ENCODE results near the gene ERCC1.

Gene ERCC1

GRCh38 chr19:45455707-45456499 is 32.2 kb upstream of the ERCC1 start:
- Histone ChIP-seq H3K4me3 (ENCODE audit: low read length) (peak overlapping the region; percentile 33), H3K27ac (ENCODE audit: low read depth, low read length) (peak overlapping the region; percentile 89), H3K4me1 (ENCODE audit: insufficient read depth, low read length) (peaks cover 6% of the 10 kb centered on the region; the same call in 1 of the 2 replicates), H3K36me3 (ENCODE audit: insufficient read depth, low read length) (no peaks in the 10 kb centered on the region), H3K27me3 (ENCODE audit: insufficient read depth, low read length) (peaks cover 13% of the 10 kb centered on the region), H3K9ac (ENCODE audit: low read depth, low read length) (peak overlapping the region; percentile 81), H3K9me3 (ENCODE audit: insufficient read depth, low read depth, low read length) (no peaks in the 10 kb centered on the region)
- WGBS, result 34% methylated on average over 27 of the region's 27 CpGs

- H3K27me3 ChIP-seq (ENCODE audit: insufficient read depth, low read length), result peaks cover 21% of the 10 kb centered on the region
- no peak overlapping the region for H3K9ac ChIP-seq (ENCODE audit: low read depth, low read length)
- no peaks in the 10 kb centered on the region for H3K9me3 ChIP-seq (ENCODE audit: insufficient read depth, low read depth, low read length)
- peaks cover 6% of the 10 kb centered on the region; the same call in 1 of the 2 replicates for H3K4me1 ChIP-seq (ENCODE audit: insufficient read depth, low read length)
- no peaks in the 10 kb centered on the region for H3K36me3 ChIP-seq (ENCODE audit: insufficient read depth, low read length)
- H3K27ac ChIP-seq (ENCODE audit: low read depth, low read length), result no peak overlapping the region
- no peak overlapping the region for H3K4me3 ChIP-seq (ENCODE audit: low read length)
- 87% methylated on average over 11 of the region's 12 CpGs for WGBS
Observed at GRCh38 chr19:45451850-45452387, 28.2 kb upstream of the ERCC1 start.

GRCh38 chr19:45451131-45451849 is 27.6 kb upstream of the ERCC1 start:
- Histone ChIP-seq H3K9me3 (ENCODE audit: insufficient read depth, low read depth, low read length) (no peaks in the 10 kb centered on the region), H3K36me3 (ENCODE audit: insufficient read depth, low read length) (no peaks in the 10 kb centered on the region), H3K4me1 (ENCODE audit: insufficient read depth, low read length) (peaks cover 5% of the 10 kb centered on the region; the same call in 1 of the 2 replicates), H3K9ac (ENCODE audit: low read depth, low read length) (peak overlapping the region; percentile 80), H3K4me3 (ENCODE audit: low read length) (peak overlapping the region; percentile 62), H3K27me3 (ENCODE audit: insufficient read depth, low read length) (peaks cover 21% of the 10 kb centered on the region), H3K27ac (ENCODE audit: low read depth, low read length) (no peak overlapping the region)
- 28% methylated on average over 28 of the region's 28 CpGs for WGBS

GRCh38 chr19:45450012-45450333 is 26.3 kb upstream of the ERCC1 start:
- no peak overlapping the region for H3K27ac ChIP-seq (ENCODE audit: low read depth, low read length)
- 75% methylated on average over 4 of the region's 5 CpGs for WGBS
- peak overlapping the region; percentile 76 for H3K9ac ChIP-seq (ENCODE audit: low read depth, low read length)
- H3K9me3 ChIP-seq (ENCODE audit: insufficient read depth, low read depth, low read length), result no peaks in the 10 kb centered on the region
- H3K4me3 ChIP-seq (ENCODE audit: low read length), result peak overlapping the region; percentile 62
- H3K36me3 ChIP-seq (ENCODE audit: insufficient read depth, low read length), result no peaks in the 10 kb centered on the region
- H3K27me3 ChIP-seq (ENCODE audit: insufficient read depth, low read length), result peaks cover 21% of the 10 kb centered on the region
- no peaks in the 10 kb centered on the region for H3K4me1 ChIP-seq (ENCODE audit: insufficient read depth, low read length)

GRCh38 chr19:45448887-45449299 is 25.2 kb upstream of the ERCC1 start:
- WGBS, result 85% methylated on average over 7 of the region's 7 CpGs
- Histone ChIP-seq H3K27me3 (ENCODE audit: insufficient read depth, low read length) (peaks cover 21% of the 10 kb centered on the region), H3K27ac (ENCODE audit: low read depth, low read length) (no peak overlapping the region), H3K4me1 (ENCODE audit: insufficient read depth, low read length) (0 out of 2 replicates have a peak, but pooled peaks cover 3% of the 10 kb centered on the region), H3K9me3 (ENCODE audit: insufficient read depth, low read depth, low read length) (no peaks in the 10 kb centered on the region), H3K36me3 (ENCODE audit: insufficient read depth, low read length) (no peaks in the 10 kb centered on the region), H3K4me3 (ENCODE audit: low read length) (no peak overlapping the region), H3K9ac (ENCODE audit: low read depth, low read length) (no peak overlapping the region)

GRCh38 chr19:45448425-45448756 is 24.7 kb upstream of the ERCC1 start:
- H3K36me3 ChIP-seq (ENCODE audit: insufficient read depth, low read length), result no peaks in the 10 kb centered on the region
- no peak overlapping the region for H3K9ac ChIP-seq (ENCODE audit: low read depth, low read length)
- H3K27ac ChIP-seq (ENCODE audit: low read depth, low read length), result no peak overlapping the region
- 0 out of 2 replicates have a peak, but pooled peaks cover 3% of the 10 kb centered on the region for H3K4me1 ChIP-seq (ENCODE audit: insufficient read depth, low read length)
- no peaks in the 10 kb centered on the region for H3K9me3 ChIP-seq (ENCODE audit: insufficient read depth, low read depth, low read length)
- no peak overlapping the region for H3K4me3 ChIP-seq (ENCODE audit: low read length)
- 86% methylated on average over 3 of the region's 3 CpGs for WGBS
- H3K27me3 ChIP-seq (ENCODE audit: insufficient read depth, low read length), result peaks cover 21% of the 10 kb centered on the region

- 95% methylated on average over 7 of the region's 7 CpGs for WGBS
- no peak overlapping the region for H3K27ac ChIP-seq (ENCODE audit: low read depth, low read length)
Observed at GRCh38 chr19:45446944-45447343, 23.2 kb upstream of the ERCC1 start.

GRCh38 chr19:45446295-45446694 is 22.6 kb upstream of the ERCC1 start:
- H3K4me1 ChIP-seq (ENCODE audit: insufficient read depth, low read length), result 0 out of 2 replicates have a peak, but pooled peaks cover 3% of the 10 kb centered on the region
- no peaks in the 10 kb centered on the region for H3K9me3 ChIP-seq (ENCODE audit: insufficient read depth, low read depth, low read length)
- H3K27ac ChIP-seq (ENCODE audit: low read depth, low read length), result no peak overlapping the region
- peaks cover 11% of the 10 kb centered on the region for H3K27me3 ChIP-seq (ENCODE audit: insufficient read depth, low read length)
- WGBS, result 86% methylated on average over 6 of the region's 6 CpGs
- no peak overlapping the region for H3K9ac ChIP-seq (ENCODE audit: low read depth, low read length)
- no peaks in the 10 kb centered on the region for H3K36me3 ChIP-seq (ENCODE audit: insufficient read depth, low read length)
- no peak overlapping the region for H3K4me3 ChIP-seq (ENCODE audit: low read length)

More at GRCh38 chr19:45446944-45447343, 23.2 kb upstream of the ERCC1 start:
- H3K9me3 ChIP-seq (ENCODE audit: insufficient read depth, low read depth, low read length), result no peaks in the 10 kb centered on the region
- H3K36me3 ChIP-seq (ENCODE audit: insufficient read depth, low read length), result no peaks in the 10 kb centered on the region
- no peak overlapping the region for H3K9ac ChIP-seq (ENCODE audit: low read depth, low read length)
- no peak overlapping the region for H3K4me3 ChIP-seq (ENCODE audit: low read length)
- peaks cover 18% of the 10 kb centered on the region for H3K27me3 ChIP-seq (ENCODE audit: insufficient read depth, low read length)
- H3K4me1 ChIP-seq (ENCODE audit: insufficient read depth, low read length), result 0 out of 2 replicates have a peak, but pooled peaks cover 3% of the 10 kb centered on the region

GRCh38 chr19:45445139-45445538 is 21.4 kb upstream of the ERCC1 start:
- H3K4me1 ChIP-seq (ENCODE audit: insufficient read depth, low read length), result 0 out of 2 replicates have a peak, but pooled peaks cover 3% of the 10 kb centered on the region
- peaks cover 5% of the 10 kb centered on the region for H3K27me3 ChIP-seq (ENCODE audit: insufficient read depth, low read length)
- H3K9ac ChIP-seq (ENCODE audit: low read depth, low read length), result no peak overlapping the region
- no peaks in the 10 kb centered on the region for H3K9me3 ChIP-seq (ENCODE audit: insufficient read depth, low read depth, low read length)
- no peak overlapping the region for H3K27ac ChIP-seq (ENCODE audit: low read depth, low read length)
- 87% methylated on average over 4 of the region's 4 CpGs for whole genome bisulfite sequencing
- no peaks in the 10 kb centered on the region for H3K36me3 ChIP-seq (ENCODE audit: insufficient read depth, low read length)
- no peak overlapping the region for H3K4me3 ChIP-seq (ENCODE audit: low read length)

GRCh38 chr19:45444318-45445041 is 20.8 kb upstream of the ERCC1 start:
- 0 out of 2 replicates have a peak, but pooled peaks cover 3% of the 10 kb centered on the region for H3K4me1 ChIP-seq (ENCODE audit: insufficient read depth, low read length)
- H3K9me3 ChIP-seq (ENCODE audit: insufficient read depth, low read depth, low read length), result no peaks in the 10 kb centered on the region
- 21% methylated on average over 47 of the region's 47 CpGs for WGBS
- H3K9ac ChIP-seq (ENCODE audit: low read depth, low read length), result peak overlapping the region; percentile 77
- peak overlapping the region; percentile 66 for H3K4me3 ChIP-seq (ENCODE audit: low read length)
- no peaks in the 10 kb centered on the region for H3K36me3 ChIP-seq (ENCODE audit: insufficient read depth, low read length)
- 0 out of 2 replicates have a peak overlapping the region, but pooled peaks have one; percentile 42 for H3K27ac ChIP-seq (ENCODE audit: low read depth, low read length)
- H3K27me3 ChIP-seq (ENCODE audit: insufficient read depth, low read length), result no peaks in the 10 kb centered on the region

Data from HUES64 (cell line).